HepG2 (cell line): ENCODE data around the gene KLF15. TPM values are rescaled to one million over a fixed set of nuclear protein-coding genes. Genes with fewer than 3 reads are reported as not detected.
A peak's percentile ranks its signal among the peaks of the same experiment; 100 is the strongest.

Source experiments
- ATAC-seq: fragments of 200-7000 bp; cut with Tn5 transposase; 3 replicates; pipeline ENCODE4 v1.9.1; 2020; ENCODE audit warnings: mild to moderate bottlenecking, moderate library complexity
- Bru-seq: library from RNA; stranded (reverse); fragments of 400-500 nt; gene quantifications from one replicate; lab custom pipeline; 2021; lab: Mats Ljungman, UMichigan
- BruChase-seq, 2 experiments: library from RNA; stranded (reverse); fragments of 400-500 nt; gene quantifications; one replicate each; lab custom pipeline; 2021; lab: Mats Ljungman, UMichigan
- BruUV-seq: library from RNA; stranded (reverse); fragments of 400-500 nt; replicated peaks from 2 replicates; lab custom pipeline; 2021; lab: Mats Ljungman, UMichigan
- CTCF ChIA-PET: fragments of 300-600 bp; formaldehyde crosslinking; extraction: SDS; loops from one replicate; lab custom pipeline; 2021; ENCODE audit warnings: low total read pairs, inconsistent platforms, low intra/inter-chr PET ratio; lab: Yijun Ruan, JAX
- POLR2A ChIA-PET: fragments of 350-600 bp; sonication (Branson Sonifier 250); formaldehyde crosslinking; loops from one replicate; lab custom pipeline; 2020; ENCODE audit warnings: antibody characterized with exemption, inconsistent platforms; lab: Yijun Ruan, JAX
- DNase-seq: peaks from one replicate; pipeline ENCODE4 v3.0.0-alpha.2; 2015; ENCODE audit warnings: low spot score
- FAIRE-seq: peaks from 3 replicates; lab custom pipeline; 2011; peaks lifted over from hg19 to GRCh38; lab: Jason Lieb, UNC
- H2AFZ ChIP-seq: one replicate; pipeline ENCODE4 v1.6.1; 2011; ENCODE audit warnings: low read length, inconsistent platforms
- H3K27ac ChIP-seq: fragments of 300-600 bp; 3 replicates; pipeline ENCODE4 v1.8.0; 2011; ENCODE audit warnings: mixed run types, mild to moderate bottlenecking, mixed read lengths, low read length, inconsistent platforms; ENCODE audit not compliant: insufficient read depth; ENCODE audit errors: extremely low read length
- H3K27me3 ChIP-seq, 2 experiments: fragments of 200-600 bp in 1 of 2; 2 replicates in 1 of 2; 3 replicates in 1 of 2; pipeline versions ENCODE4 v1.6.0 to v1.8.0; 2011; ENCODE audit warnings: low read length in 2 of 2, mild to moderate bottlenecking in 2 of 2, moderate library complexity in 2 of 2, inconsistent platforms in 1 of 2; ENCODE audit not compliant: insufficient read depth in 2 of 2, control insufficient read depth in 1 of 2
- H3K36me3 ChIP-seq, 2 experiments: fragments of 200-600 bp in 1 of 2; replicated peaks in 1 of 2; 2 replicates in 1 of 2; 3 replicates in 1 of 2; pipeline versions ENCODE4 v1.5.1 to v1.8.0; 2011; ENCODE audit warnings: low read length in 2 of 2, inconsistent platforms in 1 of 2; ENCODE audit not compliant: insufficient read depth in 2 of 2, control insufficient read depth in 1 of 2
- H3K4me1 ChIP-seq: 2 replicates; pipeline ENCODE4 v1.5.1; 2012; ENCODE audit warnings: low read length, inconsistent platforms; ENCODE audit not compliant: insufficient read depth
- H3K4me2 ChIP-seq: 2 replicates; pipeline ENCODE4 v1.6.0; 2011; ENCODE audit warnings: low read depth, low read length, inconsistent platforms
- H3K4me3 ChIP-seq, 3 experiments: fragments of 200-600 bp in 1 of 3; sonication (generic), shearing (Covaris generic) in 1 of 3; replicated peaks in 1 of 3; 2 replicates each; pipeline ENCODE4 v1.5.1; 2011 to 2016; ENCODE audit warnings: low read length in 3 of 3, inconsistent platforms in 2 of 3, low read depth in 2 of 3, mild to moderate bottlenecking in 2 of 3, control low read depth in 1 of 3, mixed read lengths in 1 of 3; ENCODE audit not compliant: insufficient read depth in 1 of 3
- H3K79me2 ChIP-seq: one replicate; pipeline ENCODE4 v1.6.1; 2011; ENCODE audit warnings: low read length, inconsistent platforms; ENCODE audit not compliant: insufficient read depth
- H3K9ac ChIP-seq: 2 replicates; pipeline ENCODE4 v1.6.0; 2011; ENCODE audit warnings: mild to moderate bottlenecking, low read depth, low read length, inconsistent platforms; ENCODE audit not compliant: insufficient read depth
- H3K9me3 ChIP-seq: 2 replicates; pipeline ENCODE4 v1.5.1; 2012; ENCODE audit warnings: mild to moderate bottlenecking, low read length
- H4K20me1 ChIP-seq: 2 replicates; pipeline ENCODE4 v1.6.0; 2011; ENCODE audit warnings: inconsistent platforms, mild to moderate bottlenecking, low read length, moderate library complexity; ENCODE audit not compliant: insufficient read depth
- BHLHE40 ChIP-seq: IDR thresholded peaks from 2 replicates; pipeline ENCODE4 v1.6.1; 2011; ENCODE audit warnings: low read length, improper control_type of control experiment
- GATA4 ChIP-seq: sonication (generic); IDR thresholded peaks from 2 replicates; pipeline ENCODE4 v1.6.1; 2016; ENCODE audit warnings: antibody characterized with exemption, low read depth, borderline replicate concordance
- KDM3A ChIP-seq: IDR thresholded peaks from 2 replicates; pipeline ENCODE4 v1.6.1; 2018; ENCODE audit warnings: low read depth, missing compliant biosample characterization
- RBAK ChIP-seq: sonication (generic); formaldehyde crosslinking; IDR thresholded peaks from 2 replicates; pipeline ENCODE4 v1.5.1; 2020; ENCODE audit warnings: mild to moderate bottlenecking, missing genetic modification reagents
- ZNF230 ChIP-seq: sonication (generic); formaldehyde crosslinking; IDR thresholded peaks from 2 replicates; pipeline ENCODE4 v1.4.0; 2020; ENCODE audit warnings: mild to moderate bottlenecking, missing genetic modification reagents
- ZNF335 ChIP-seq: sonication (generic); formaldehyde crosslinking; IDR thresholded peaks from 2 replicates; pipeline ENCODE4 v1.4.0; 2020; ENCODE audit warnings: missing genetic modification reagents
- ZNF362 ChIP-seq: sonication (generic); formaldehyde crosslinking; IDR thresholded peaks from 2 replicates; pipeline ENCODE4 v1.4.0; 2020; ENCODE audit warnings: missing genetic modification reagents, mild to moderate bottlenecking, borderline replicate concordance
- ZNF597 ChIP-seq: sonication (generic); formaldehyde crosslinking; IDR thresholded peaks from 2 replicates; pipeline ENCODE4 v1.5.0; 2020; ENCODE audit warnings: missing genetic modification reagents
- WGBS: methylation state at CpG from one replicate; pipeline ENCODE4 v1.1.6; 2017; ENCODE audit warnings: low lambda C conversion rate; 5-methylcytosine and 5-hydroxymethylcytosine counted together
- in situ Hi-C: cut with HindIII; loops from 2 replicates; pipeline ENCODE4 v1.10.0; 2017; ENCODE audit warnings: low pct_unique_long_range_greater_than_20kb; ENCODE audit not compliant: extremely low pct_ligation_motif_present
- intact Hi-C: fragments of 100-400 bp; cut with micrococcal nuclease; formaldehyde crosslinking; loops from one replicate; pipeline ENCODE4 v1.10.0; 2022; ENCODE audit not compliant: unreplicated experiment
- long read RNA-seq, 2 experiments: library from RNA in 1 of 2; library from polyadenylated mRNA in 1 of 2; stranded (forward) in 1 of 2; unstranded in 1 of 2; transcript quantifications; one replicate each; pipeline ENCODE4 v2.0.0, GENCODE V29; 2019 to 2022
- polyA minus RNA-seq, 3 experiments: library from RNA; depleted of rRNA, polyadenylated mRNA; stranded (reverse); fragments of >200 nt; gene quantifications; 2 replicates each; pipeline ENCODE4 v1.2.3, GENCODE V29; 2011; ENCODE audit warnings: low replicate concordance in 1 of 3
- polyA plus RNA-seq, 8 experiments: library from polyadenylated mRNA; depleted of rRNA in 3 of 8; stranded (reverse) in 7 of 8; unstranded in 1 of 8; fragments of >200 nt; fragmentation: Illumina TruSeq in 4 of 8; extraction: Trizol in 4 of 8; gene quantifications; 2 replicates each; pipeline versions ENCODE4 v1.2.1 to v1.2.3, GENCODE V29; 2011 to 2016; ENCODE audit warnings: low read depth in 4 of 8, missing spikeins in 1 of 8, mixed read lengths in 1 of 8; ENCODE audit not compliant: insufficient read depth in 1 of 8
- total RNA-seq, 5 experiments: library from RNA; depleted of rRNA; stranded (reverse); fragments of >200 nt; fragmentation: Illumina TruSeq; extraction: Trizol; gene quantifications; 2 replicates each; pipeline ENCODE4 v1.2.3, GENCODE V29; 2016; ENCODE audit warnings: low read depth in 1 of 5
- TF ChIP-seq, protein P1 (sequence below): IDR thresholded peaks from 2 replicates; pipeline ENCODE4 v1.6.1; 2016; ENCODE audit warnings: mild to moderate bottlenecking

The KLF15 gene
- total RNA-seq (2016; rRNA removed; fragmentation: Illumina TruSeq; extraction: Trizol) (5.4 and 7.8 TPM in 2 replicates), polyA plus RNA-seq (2011; rRNA removed) (5.3 and 7.1 TPM in 2 replicates), polyA minus RNA-seq (2011; rRNA and poly(A)+ RNA removed; ENCODE audit: low replicate concordance) (0.09 and 16.6 TPM in 2 replicates), Bru-seq, nascent RNA (percentile 71 among the genes with signal in this experiment), BruChase-seq, experiment 1, labeled RNA remaining after a 6-hour chase (percentile 61 among the genes with signal in this experiment), BruChase-seq, experiment 2, labeled RNA remaining after a 2-hour chase (percentile 77 among the genes with signal in this experiment)
- total RNA-seq (2016; cell fraction: cytosol; rRNA removed; fragmentation: Illumina TruSeq; extraction: Trizol; ENCODE audit: low read depth) = 1.1 and 1.4 TPM in 2 replicates
- total RNA-seq (2016; cell fraction: insoluble cytoplasmic fraction; rRNA removed; fragmentation: Illumina TruSeq; extraction: Trizol) = 5.0 and 8.2 TPM in 2 replicates
- total RNA-seq (2016; cell fraction: membrane; rRNA removed; fragmentation: Illumina TruSeq; extraction: Trizol) = 3.1 and 3.8 TPM in 2 replicates
- 6.2 and 8.6 TPM in 2 replicates for total RNA-seq (2016; cell fraction: nucleus; rRNA removed; fragmentation: Illumina TruSeq; extraction: Trizol)
- 3.5 and 8.6 TPM in 2 replicates for polyA plus RNA-seq (2011; cell fraction: cytosol; rRNA removed)
- polyA plus RNA-seq (2011; cell fraction: nucleus; rRNA removed) = 10.1 and 15.9 TPM in 2 replicates
- polyA plus RNA-seq (2012) = 3.1 and 3.5 TPM in 2 replicates
- 0.46 and 0.59 TPM in 2 replicates for polyA plus RNA-seq (2016; cell fraction: cytosol; fragmentation: Illumina TruSeq; extraction: Trizol; ENCODE audit: low read depth)
- polyA plus RNA-seq (2016; cell fraction: insoluble cytoplasmic fraction; fragmentation: Illumina TruSeq; extraction: Trizol; ENCODE audit: low read depth) = 5.6 and 7.2 TPM in 2 replicates
- polyA plus RNA-seq (2016; cell fraction: membrane; fragmentation: Illumina TruSeq; extraction: Trizol; ENCODE audit: low read depth) = 1.9 and 2.3 TPM in 2 replicates
- 11.1 and 14.2 TPM in 2 replicates for polyA plus RNA-seq (2016; cell fraction: nucleus; fragmentation: Illumina TruSeq; extraction: Trizol; ENCODE audit: insufficient read depth, low read depth)
- polyA minus RNA-seq (2011; cell fraction: cytosol; rRNA and poly(A)+ RNA removed) = 3.5 and 3.9 TPM in 2 replicates
- 9.2 and 10.2 TPM in 2 replicates for polyA minus RNA-seq (2011; cell fraction: nucleus; rRNA and poly(A)+ RNA removed)
- long read RNA-seq, experiment 1, partial matches to known transcripts = 1 of 1 reads
- long read RNA-seq, experiment 1, other reads (novel, unspliced or antisense) = 0 of 1 reads
- long read RNA-seq, experiment 2, partial matches to known transcripts = 2 of 6 reads
- long read RNA-seq, experiment 2, other reads (novel, unspliced or antisense) = 1 of 6 reads

- WGBS = 3% methylated on average over 13 of the region's 86 CpGs
- Histone ChIP-seq H4K20me1 (no peaks in the 10 kb centered on the region), H3K27ac (peak within 1 kb of the TSS; percentile 75), H3K4me3 (peak within 1 kb of the TSS; percentile 61 to 80 (median 71)), H3K27me3 (peaks cover 7 to 36% of the 10 kb centered on the region in 2 experiments; a peak in 4 of 5 replicates), H3K9me3 (no peaks in the 10 kb centered on the region), H3K79me2 (no peaks in the 10 kb centered on the region), H3K4me1 (peaks cover 43% of the 10 kb centered on the region), H2AFZ (no peak within 1 kb of the TSS), H3K9ac (peak within 1 kb of the TSS; percentile 80), H3K4me2 (peak within 1 kb of the TSS; percentile 97), H3K36me3 (no peaks in the 10 kb centered on the region)
- CTCF ChIA-PET = interaction anchor here (1.1 kb wide), 1 partner anchor 32 kb away, joined by 3 read pairs; no protein-coding TSS in a partner anchor
- ATAC-seq (peak; percentile 41), DNase-seq (peak; percentile 65), FAIRE-seq (no peak)
- in situ Hi-C loops = loop anchor here (5.0 to 25.0 kb wide), 2 partner anchors 90 to 220 kb away; no protein-coding TSS in a partner anchor
- intact Hi-C loops = loop anchor here (2.0 kb wide), 2 partner anchors 77 to 91 kb away; no protein-coding TSS in a partner anchor
- BruUV-seq = no TSS peak
- POLR2A ChIA-PET = interaction anchor here (0.8 to 1.3 kb wide), 3 partner anchors 90 to 118 kb away, joined by 3 to 8 read pairs (median 4); no protein-coding TSS in a partner anchor
- no peak for TF ChIP-seq ZNF335 (CRISPR knock-in tag)
- TF ChIP-seq RBAK (CRISPR knock-in tag) = no peak
- TF ChIP-seq BHLHE40 = peak; percentile 96
- no peak for TF ChIP-seq GATA4
- TF ChIP-seq ZNF597 = no peak
- TF ChIP-seq, protein P1, sequence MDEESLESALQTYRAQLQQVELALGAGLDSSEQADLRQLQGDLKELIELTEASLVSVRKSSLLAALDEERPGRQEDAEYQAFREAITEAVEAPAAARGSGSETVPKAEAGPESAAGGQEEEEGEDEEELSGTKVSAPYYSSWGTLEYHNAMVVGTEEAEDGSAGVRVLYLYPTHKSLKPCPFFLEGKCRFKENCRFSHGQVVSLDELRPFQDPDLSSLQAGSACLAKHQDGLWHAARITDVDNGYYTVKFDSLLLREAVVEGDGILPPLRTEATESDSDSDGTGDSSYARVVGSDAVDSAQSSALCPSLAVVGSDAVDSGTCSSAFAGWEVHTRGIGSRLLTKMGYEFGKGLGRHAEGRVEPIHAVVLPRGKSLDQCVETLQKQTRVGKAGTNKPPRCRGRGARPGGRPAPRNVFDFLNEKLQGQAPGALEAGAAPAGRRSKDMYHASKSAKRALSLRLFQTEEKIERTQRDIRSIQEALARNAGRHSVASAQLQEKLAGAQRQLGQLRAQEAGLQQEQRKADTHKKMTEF (CRISPR knock-in tag) = 0 out of 2 replicates have a peak, but pooled peaks have one; percentile 41
- TF ChIP-seq ZNF230 (CRISPR knock-in tag) = no peak
- TF ChIP-seq KDM3A (CRISPR knock-in tag) = no peak
- no peak for TF ChIP-seq ZNF362 (CRISPR knock-in tag)
Measured at GRCh38 chr3:126357295-126358037, at the start of gene KLF15. TSS of gene KLF15 (minus strand) at chr3:126357408. CDS start at chr3:126352922, 4,486 bp downstream.
